ENCODE results near the gene PKMYT1. TPM values are rescaled to one million over a fixed set of nuclear protein-coding genes. Genes with fewer than 3 reads are reported as not detected.
A peak's percentile ranks its signal among the peaks of the same experiment; 100 is the strongest.

PKMYT1 gene
- polyA plus RNA-seq, 3 donors: 0.90 to 2.2 (median 1.5) TPM

- H3K27ac ChIP-seq (ENCODE audit: low read depth, low read length): peak overlapping the region; percentile 30
- WGBS, 3 donors: 1% methylated on average over 50 to 57 of the region's 57 CpGs
Measured at GRCh38 chr16:3020604-3021448, 40.6 kb upstream of the PKMYT1 start.

DNA sequence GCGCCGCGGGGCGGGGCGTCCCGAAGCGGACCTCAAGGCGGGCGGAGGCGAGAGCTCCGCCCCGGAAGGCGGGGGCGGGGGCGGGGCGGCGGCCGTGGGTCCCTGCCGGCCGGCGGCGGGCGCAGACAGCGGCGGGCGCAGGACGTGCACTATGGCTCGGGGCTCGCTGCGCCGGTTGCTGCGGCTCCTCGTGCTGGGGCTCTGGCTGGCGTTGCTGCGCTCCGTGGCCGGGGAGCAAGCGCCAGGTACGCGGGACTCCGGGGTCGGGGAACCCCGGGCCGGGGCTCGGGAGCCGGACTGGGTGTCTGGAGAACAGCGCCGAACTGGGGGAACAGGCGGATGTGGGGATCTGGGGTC lies 40.0 kb upstream of the PKMYT1 start, which contains the start of gene TNFRSF12A:
TNFRSF12A (plus strand) TSS at position 122 of the 357 bp plus-strand sequence; CDS start at position 152, 30 bp downstream.
- H3K27ac ChIP-seq (ENCODE audit: low read depth, low read length): peak within 1 kb of the TSS; percentile 30
- 0 to 1% (median 1%) methylated on average over 38 to 49 of the region's 49 CpGs for WGBS, 3 donors

DNA sequence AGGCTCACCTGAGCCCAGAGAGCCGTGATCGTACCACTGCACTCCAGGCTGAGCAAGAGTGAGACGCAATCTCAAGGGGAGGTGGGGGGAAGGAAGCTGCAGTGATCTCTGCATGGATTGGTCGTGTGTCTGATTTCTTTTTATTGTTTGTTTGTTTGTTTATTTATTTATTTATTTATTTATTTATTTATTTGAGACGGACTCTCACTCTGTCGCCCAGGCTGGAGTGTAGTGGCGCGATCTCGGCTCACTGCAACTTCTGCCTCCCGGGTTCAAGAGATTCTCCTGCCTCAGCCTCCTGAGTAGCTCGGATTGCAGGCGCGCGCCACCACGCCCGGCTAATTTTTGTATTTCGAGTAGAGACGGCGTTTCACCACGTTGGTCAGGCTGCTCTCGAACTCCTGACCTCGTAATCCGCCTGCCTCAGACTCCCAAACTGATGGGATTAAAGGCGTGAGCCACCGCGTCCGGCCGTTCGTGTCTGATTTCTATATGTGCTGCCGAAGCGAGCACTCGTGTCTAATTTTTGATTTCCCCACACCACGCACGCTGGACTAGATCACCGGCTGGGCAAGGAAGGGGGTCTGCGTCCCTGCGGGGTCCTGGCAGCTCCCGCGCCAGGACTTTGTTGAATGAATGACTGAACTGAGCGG lies 39.5 kb upstream of the PKMYT1 start:
- 24 to 34% (median 30%) methylated on average over 40 of the region's 40 CpGs for WGBS, 3 donors
- H3K27ac ChIP-seq (ENCODE audit: low read depth, low read length): no peak overlapping the region

DNA sequence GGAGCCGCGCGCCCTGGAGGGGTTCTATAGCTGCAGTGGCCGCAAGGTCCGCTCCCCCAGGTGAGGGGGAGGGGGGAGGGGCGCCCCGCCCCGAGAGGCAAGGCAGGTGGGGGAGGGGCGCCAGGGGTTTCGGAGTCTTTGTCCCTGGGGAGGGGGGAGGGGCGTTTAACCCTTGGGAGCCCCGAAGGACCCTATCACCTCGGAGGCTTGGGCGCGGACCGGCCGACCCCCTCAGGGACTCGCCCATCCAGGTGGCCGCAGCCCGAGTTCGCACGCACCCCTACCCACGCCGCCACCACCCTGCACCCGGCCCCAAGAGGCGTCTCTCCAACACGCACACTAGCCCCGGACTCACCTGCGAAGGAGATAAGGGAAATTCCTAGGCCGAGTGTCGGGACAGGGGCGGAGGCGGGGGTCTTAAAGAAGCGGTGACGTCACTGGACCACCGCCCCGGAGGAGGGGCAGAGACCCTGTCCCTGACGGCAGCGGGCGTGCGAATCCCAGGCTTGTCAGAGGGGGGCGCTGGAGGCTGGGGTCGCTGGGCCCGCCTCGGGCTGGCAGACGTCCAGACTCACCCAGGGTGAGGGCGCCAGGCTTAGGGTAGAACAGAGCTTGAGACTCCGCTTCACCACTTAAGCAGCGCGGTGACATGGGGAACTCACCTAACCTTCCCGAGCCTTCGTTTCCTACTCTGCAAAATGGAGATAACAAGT lies 37.7 kb upstream of the PKMYT1 start, which contains the start of gene CLDN6:
CLDN6 (minus strand) TSS at position 390 of the 713 bp plus-strand sequence. CDS start 2,162 bp downstream, outside the sequence.
- 7 to 12% (median 11%) methylated on average over 37 to 52 of the region's 52 CpGs for WGBS, 3 donors
- H3K27ac ChIP-seq (ENCODE audit: low read depth, low read length): no peak within 1 kb of the TSS

DNA sequence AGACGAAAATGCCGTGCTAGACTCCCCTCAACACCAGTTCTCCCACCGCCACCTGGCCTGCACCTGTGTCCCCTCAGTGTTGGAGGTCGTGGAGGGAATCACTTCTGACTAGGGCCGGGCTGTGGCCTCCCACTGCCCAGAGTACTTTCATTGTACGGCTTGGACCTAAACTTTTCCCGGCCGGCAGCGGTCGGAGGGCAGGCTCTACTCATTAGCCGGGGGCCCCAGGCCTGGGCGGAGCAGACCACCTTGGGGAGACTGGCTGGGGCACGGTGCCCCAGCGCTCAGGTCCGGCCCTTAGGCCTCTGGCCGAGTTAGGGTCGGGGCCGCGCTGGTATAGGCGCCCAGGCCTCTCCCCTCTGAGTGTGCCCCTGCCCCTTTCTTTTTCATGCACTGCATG lies 37.1 kb upstream of the PKMYT1 start:
- no peak overlapping the region for H3K27ac ChIP-seq (ENCODE audit: low read depth, low read length)
- 55 to 83% (median 72%) methylated on average over 20 of the region's 20 CpGs for WGBS, 3 donors

DNA sequence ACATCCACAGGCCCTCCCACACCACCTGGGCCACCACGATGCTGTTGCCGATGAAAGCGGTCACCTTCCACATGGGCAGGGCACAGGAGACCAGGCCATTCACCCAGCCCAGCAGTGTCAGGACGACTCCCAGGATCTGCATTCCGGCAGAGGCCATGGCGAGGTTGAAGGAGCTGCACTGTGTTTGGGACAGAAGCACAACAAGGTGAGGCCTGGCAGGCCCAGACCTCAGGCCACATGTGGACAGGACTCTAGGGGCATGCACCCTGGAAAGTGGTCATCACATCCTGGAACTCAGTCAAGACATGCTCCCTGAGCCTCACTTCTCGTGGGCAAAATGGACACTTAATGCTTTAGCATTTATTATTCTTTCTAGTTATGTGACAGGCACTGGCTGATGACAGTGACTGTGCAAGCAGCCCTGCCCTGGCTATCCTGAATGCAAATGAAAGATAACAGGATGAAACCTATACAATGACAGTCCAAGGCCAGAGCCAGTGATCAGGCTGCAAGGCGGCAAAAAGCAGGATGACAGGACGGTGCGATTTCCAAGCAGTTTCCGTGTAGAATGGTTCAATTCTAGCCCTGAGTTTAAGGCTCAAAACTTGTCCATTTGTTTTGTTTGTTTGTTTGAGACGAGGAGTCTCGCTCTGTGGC lies 35.7 kb upstream of the PKMYT1 start:
- H3K27ac ChIP-seq (ENCODE audit: low read depth, low read length): no peak overlapping the region
- 88 to 89% (median 89%) methylated on average over 13 of the region's 13 CpGs for WGBS, 3 donors

GRCh38 chr16:3014971-3015370 lies 34.7 kb upstream of the PKMYT1 start:
- WGBS, 3 donors: 84 to 92% (median 86%) methylated on average over 6 of the region's 6 CpGs
- no peak overlapping the region for H3K27ac ChIP-seq (ENCODE audit: low read depth, low read length)

- WGBS, 3 donors: 62 to 65% (median 63%) methylated on average over 12 of the region's 12 CpGs
- H3K27ac ChIP-seq (ENCODE audit: low read depth, low read length): no peak overlapping the region
Measured at GRCh38 chr16:3013998-3014690, 33.9 kb upstream of the PKMYT1 start.

- no peak overlapping the region for H3K27ac ChIP-seq (ENCODE audit: low read depth, low read length)
- 50 to 77% (median 64%) methylated on average over 22 to 27 of the region's 27 CpGs for whole genome bisulfite sequencing, 3 donors
Measured at GRCh38 chr16:3013491-3013951, 33.3 kb upstream of the PKMYT1 start.

DNA sequence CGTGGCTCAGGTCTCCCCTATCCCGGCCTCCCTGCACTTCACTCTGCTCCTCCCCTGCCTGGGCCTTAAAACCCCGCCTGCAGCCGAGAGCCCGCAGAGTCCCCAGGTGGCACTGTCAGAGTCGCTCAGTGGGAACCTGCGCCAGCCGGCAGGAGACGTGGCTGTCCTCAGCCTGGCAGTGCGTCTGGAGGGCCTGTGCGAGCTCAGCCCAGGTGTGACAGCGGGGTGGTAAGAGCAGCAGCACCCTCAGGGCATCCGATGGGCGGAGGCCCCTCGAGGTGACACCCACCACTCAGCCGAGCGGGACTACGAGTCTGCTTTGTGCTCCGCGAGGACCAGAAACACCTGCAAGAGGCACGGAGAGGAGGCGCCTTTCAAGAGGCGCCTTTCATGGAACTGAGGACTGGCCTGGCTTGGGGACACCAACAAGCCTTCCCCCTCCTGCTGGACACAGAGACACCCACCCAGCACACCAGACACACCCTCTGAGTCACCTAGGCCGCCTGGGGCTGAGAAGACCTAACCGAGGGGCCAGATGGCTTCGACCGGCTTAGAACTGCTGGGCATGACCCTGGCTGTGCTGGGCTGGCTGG lies 32.7 kb upstream of the PKMYT1 start, which contains the start of gene CLDN9:
CLDN9 (plus strand) TSS at position 96 of the 593 bp plus-strand sequence; CDS start at position 536, 440 bp downstream.
- 29 to 48% (median 41%) methylated on average over 27 of the region's 27 CpGs for WGBS, 3 donors
- no peak within 1 kb of the TSS for H3K27ac ChIP-seq (ENCODE audit: low read depth, low read length)

DNA sequence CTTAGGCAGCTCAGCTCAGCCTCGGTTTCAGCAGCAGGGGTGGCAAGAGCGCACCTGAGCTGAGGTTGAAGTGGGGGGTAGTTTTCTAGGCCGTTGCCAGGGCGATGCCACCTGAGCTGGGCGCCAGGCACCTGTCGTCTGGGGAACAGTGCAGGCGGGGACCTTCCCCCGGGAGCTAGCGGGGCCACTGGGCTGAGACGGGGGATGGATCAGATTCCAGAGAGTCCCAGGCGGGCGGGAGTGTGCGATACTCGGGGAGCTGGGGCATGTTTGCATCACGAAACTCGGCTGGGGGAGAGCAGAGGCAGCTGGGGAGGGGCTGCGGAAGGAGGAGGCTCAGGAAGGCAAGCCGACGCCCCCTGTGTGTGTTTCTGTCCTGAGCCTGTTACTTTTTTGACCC lies 32.0 kb upstream of the PKMYT1 start:
- 11 to 46% (median 28%) methylated on average over 19 of the region's 19 CpGs for WGBS, 3 donors

DNA sequence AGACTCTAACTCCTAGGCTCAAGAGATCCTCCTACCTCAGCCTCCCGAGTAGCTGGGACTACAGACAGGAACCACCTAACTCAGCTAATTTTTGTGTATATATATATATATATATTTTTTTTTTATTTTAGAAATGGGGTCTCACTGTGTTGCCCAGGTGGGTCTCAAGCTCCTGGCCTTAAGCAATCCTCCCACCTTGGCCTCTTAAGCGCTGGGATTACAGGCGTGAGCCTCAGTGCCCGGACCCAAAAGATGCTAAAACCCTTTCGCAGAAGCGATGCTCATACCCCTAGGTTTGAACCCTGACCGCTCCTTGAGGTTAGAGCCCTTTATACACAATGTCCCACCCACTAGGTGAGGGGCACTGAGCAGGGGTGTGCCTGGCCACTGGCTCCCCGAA lies 30.3 kb upstream of the PKMYT1 start:
- H3K27ac ChIP-seq (ENCODE audit: low read depth, low read length): no peak overlapping the region
- WGBS, 3 donors: 87 to 96% (median 93%) methylated on average over 8 of the region's 8 CpGs

More for the DNA sequence above, 32.0 kb upstream of the PKMYT1 start:
- no peak overlapping the region for H3K27ac ChIP-seq (ENCODE audit: low read depth, low read length)

DNA sequence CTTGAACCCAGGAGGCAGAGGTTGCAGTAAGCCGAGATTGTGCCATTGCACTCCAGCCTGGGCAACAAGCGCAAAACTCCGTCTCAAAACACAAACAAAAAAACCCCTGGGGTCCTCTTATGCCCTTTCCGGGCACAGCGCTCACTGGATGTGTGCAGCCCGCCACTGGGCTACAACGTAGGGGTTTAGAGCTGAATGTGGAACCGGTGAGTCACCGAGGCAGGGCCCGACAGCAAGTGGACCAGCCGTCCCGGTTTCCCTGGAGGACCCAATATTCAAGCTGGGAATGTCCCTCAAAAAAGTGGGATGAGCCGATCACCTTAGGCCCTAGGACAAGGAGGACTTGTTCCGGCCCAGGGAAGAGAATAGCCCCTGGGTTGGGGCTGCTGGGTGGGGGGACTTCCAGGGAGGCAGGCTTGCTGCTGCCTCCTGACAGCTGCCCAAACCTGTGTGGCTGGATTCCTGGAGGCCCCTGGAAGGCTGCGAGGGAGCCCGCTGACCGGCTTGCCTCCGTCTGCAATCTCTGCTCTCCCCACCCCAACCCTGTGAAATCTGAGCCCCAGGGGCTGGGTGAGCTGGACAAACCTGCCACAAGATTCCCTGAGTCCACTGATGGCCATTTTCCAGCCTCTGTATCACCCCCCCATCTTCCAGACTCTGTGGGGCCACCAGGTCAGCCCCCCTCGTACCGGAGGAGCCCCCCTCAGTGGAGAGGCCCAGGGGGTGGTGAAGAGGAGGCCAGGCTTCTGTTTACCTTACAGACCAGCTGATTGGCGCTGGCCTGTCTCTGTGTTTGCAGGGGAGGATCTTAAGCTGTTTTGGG lies 29.5 kb upstream of the PKMYT1 start:
- H3K27ac ChIP-seq (ENCODE audit: low read depth, low read length): no peak overlapping the region
- WGBS, 3 donors: 38 to 64% (median 57%) methylated on average over 21 of the region's 21 CpGs

DNA sequence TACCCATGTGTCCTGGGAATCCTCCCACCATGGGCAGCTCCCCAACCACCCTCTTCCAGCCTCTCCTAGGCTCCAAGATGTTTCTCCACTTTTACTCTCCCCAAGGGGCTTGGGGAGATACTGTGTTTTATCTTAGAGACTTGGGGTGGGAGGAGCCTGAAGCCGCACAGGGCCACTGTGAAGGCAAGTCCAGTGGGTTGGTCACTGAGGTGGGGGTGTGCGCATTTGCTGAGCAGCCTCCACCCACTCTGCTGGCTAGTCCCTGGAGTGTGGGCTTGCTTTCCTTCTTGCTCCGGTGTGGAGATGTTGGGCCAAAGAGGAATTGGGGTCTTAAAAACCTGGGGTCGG lies 28.4 kb upstream of the PKMYT1 start:
- WGBS, 3 donors: 58 to 71% (median 63%) methylated on average over 4 of the region's 4 CpGs

GRCh38 chr16:3007957-3008689 lies 27.9 kb upstream of the PKMYT1 start:
- WGBS, 3 donors: 14 to 24% (median 17%) methylated on average over 17 of the region's 17 CpGs
- H3K27ac ChIP-seq (ENCODE audit: low read depth, low read length): no peak overlapping the region

More for the DNA sequence above, 28.4 kb upstream of the PKMYT1 start:
- no peak overlapping the region for H3K27ac ChIP-seq (ENCODE audit: low read depth, low read length)

All from adipose tissue (tissue), 3 donors.